ENCODE data around the gene RBM8A.

The RBM8A gene

GRCh38 chr1:145884675-145885074, 42.6 kb downstream of the RBM8A start:
- no peak for DNase-seq (ENCODE audit: low read depth, low spot score)

GRCh38 chr1:145879775-145880174, 47.5 kb downstream of the RBM8A start:
- DNase-seq (ENCODE audit: low read depth, low spot score), result no peak

DNA sequence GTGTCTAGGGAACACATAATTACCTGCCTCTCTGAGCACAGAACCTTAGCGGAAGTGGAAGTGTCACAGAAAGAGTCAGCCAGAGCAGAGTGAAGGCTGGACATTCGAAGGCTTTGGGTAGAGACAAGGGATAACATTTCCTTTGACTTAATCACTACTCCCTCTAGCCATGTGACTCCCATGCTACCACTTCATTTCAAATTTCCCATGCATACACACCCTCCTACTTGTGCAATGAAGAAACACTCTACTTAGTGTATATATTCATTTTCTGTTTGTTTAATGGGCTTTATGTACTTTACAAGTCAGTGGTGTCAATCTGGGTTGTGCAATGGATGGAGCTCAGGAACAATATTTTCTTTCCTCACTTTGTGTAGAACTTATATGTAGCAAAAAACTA, 48.6 kb downstream of the RBM8A start:
- DNase-seq (ENCODE audit: low read depth, low spot score), result no peak

DNA sequence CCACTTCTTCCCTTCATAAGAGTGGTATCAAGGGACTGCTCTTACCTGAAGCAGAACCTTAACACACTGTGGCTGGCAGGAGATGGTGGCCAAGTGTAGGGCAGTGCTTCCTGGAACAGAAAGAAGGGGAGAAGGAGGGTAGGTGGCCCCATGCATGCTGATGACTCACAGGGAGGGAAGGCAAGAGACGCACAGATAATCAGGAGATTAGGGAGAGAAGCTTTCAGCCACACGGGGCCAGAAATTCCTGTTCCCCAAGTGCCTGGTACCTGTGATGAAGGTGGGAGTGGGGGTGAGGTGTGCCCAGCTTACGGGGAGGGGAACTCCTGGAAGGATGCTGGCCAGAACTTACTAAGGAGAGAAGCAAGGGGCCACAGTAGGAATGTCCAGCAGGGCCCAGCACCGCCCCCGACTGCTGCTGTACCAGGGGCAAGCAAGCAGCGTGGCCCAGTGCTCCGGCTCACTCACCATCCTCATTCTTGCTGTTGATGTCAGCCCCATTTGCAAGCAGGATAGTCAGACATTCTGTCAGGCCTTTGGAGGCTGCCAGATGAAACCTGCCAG, 49.3 kb downstream of the RBM8A start:
- no peak for DNase-seq (ENCODE audit: low read depth, low spot score)

GRCh38 chr1:145874646-145875045, 52.6 kb downstream of the RBM8A start:
- DNase-seq (ENCODE audit: low read depth, low spot score), result no peak

DNA sequence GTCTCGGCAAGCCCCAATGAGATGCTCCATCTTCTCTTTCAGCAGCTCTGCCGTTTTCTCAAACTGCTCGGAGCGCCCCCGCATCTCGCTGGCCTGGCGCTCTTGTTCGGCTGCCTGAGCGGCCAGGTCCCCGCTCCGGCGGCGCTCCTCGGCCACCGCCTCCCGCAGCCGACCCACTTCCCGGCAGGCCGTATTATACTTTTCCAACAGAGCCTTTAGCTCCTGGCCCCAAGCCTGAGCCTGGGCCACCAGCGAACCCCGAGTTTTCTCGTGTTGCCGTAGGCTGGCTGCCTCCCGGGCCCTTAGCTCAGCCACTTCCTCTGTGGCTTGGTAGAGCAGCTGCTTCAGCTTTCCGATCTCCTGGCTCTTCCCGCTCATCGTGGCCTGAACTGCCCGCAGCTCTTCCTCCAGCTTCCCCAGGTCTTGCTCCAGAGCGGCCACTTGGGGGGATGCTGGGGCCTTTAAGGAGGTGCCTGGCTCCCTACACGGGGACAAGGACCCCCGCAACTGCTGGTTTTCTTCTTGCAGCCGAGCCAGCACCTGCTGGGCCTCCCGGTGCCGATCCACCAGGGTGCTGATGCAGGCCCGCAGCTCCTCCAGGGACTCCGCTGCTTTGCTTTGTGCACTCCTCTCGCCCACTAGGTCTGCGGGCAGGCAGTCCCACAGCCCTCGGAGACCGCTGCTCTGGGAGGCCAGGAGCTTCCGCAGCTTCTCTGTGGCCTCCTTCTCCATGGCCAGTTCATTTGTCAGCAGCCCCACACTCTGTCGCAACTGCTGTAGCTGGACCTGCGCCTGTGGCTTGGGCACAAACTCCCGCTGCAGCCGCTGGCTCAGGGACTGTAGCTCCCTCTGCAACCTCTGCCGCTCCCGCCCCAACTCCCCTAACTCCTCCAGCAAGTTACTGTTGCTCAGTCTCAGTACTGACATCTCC, 55.0 kb downstream of the RBM8A start:
- no peak for DNase-seq (ENCODE audit: low read depth, low spot score)

Measured in activated naive CD8-positive, alpha-beta T cell treated with anti-CD3 and anti-CD28 coated beads, Interleukin-2, amount 50 U/mL, for 16 hours (primary cell).